HL-60 (cell line): ENCODE results near the gene PEX10.

ENCODE experiments used
- GABPA ChIP-seq: IDR thresholded peaks from 2 replicates; pipeline ENCODE4 v1.6.1; 2012; ENCODE audit warnings: low read depth
- POLR2AphosphoS5 ChIP-seq: IDR thresholded peaks from 2 replicates; pipeline ENCODE4 v1.6.1; 2012; ENCODE audit warnings: low read depth
- SPI1 ChIP-seq: IDR thresholded peaks from 2 replicates; pipeline ENCODE4 v1.6.1; 2012; ENCODE audit warnings: low read depth, mild to moderate bottlenecking, borderline replicate concordance
- TF ChIP-seq, protein P1 (sequence below): IDR thresholded peaks from one replicate; pipeline ENCODE4 v1.5.1; 2011; ENCODE audit warnings: low read length, control low read depth, inconsistent platforms; ENCODE audit not compliant: insufficient read depth
- TF ChIP-seq, protein P2 (sequence below): IDR thresholded peaks from 2 replicates; pipeline ENCODE4 v1.6.1; 2012; ENCODE audit warnings: low read depth; ENCODE audit not compliant: insufficient replicate concordance

- TF ChIP-seq, protein P1, sequence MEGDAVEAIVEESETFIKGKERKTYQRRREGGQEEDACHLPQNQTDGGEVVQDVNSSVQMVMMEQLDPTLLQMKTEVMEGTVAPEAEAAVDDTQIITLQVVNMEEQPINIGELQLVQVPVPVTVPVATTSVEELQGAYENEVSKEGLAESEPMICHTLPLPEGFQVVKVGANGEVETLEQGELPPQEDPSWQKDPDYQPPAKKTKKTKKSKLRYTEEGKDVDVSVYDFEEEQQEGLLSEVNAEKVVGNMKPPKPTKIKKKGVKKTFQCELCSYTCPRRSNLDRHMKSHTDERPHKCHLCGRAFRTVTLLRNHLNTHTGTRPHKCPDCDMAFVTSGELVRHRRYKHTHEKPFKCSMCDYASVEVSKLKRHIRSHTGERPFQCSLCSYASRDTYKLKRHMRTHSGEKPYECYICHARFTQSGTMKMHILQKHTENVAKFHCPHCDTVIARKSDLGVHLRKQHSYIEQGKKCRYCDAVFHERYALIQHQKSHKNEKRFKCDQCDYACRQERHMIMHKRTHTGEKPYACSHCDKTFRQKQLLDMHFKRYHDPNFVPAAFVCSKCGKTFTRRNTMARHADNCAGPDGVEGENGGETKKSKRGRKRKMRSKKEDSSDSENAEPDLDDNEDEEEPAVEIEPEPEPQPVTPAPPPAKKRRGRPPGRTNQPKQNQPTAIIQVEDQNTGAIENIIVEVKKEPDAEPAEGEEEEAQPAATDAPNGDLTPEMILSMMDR, result no peak
- TF ChIP-seq, protein P2, sequence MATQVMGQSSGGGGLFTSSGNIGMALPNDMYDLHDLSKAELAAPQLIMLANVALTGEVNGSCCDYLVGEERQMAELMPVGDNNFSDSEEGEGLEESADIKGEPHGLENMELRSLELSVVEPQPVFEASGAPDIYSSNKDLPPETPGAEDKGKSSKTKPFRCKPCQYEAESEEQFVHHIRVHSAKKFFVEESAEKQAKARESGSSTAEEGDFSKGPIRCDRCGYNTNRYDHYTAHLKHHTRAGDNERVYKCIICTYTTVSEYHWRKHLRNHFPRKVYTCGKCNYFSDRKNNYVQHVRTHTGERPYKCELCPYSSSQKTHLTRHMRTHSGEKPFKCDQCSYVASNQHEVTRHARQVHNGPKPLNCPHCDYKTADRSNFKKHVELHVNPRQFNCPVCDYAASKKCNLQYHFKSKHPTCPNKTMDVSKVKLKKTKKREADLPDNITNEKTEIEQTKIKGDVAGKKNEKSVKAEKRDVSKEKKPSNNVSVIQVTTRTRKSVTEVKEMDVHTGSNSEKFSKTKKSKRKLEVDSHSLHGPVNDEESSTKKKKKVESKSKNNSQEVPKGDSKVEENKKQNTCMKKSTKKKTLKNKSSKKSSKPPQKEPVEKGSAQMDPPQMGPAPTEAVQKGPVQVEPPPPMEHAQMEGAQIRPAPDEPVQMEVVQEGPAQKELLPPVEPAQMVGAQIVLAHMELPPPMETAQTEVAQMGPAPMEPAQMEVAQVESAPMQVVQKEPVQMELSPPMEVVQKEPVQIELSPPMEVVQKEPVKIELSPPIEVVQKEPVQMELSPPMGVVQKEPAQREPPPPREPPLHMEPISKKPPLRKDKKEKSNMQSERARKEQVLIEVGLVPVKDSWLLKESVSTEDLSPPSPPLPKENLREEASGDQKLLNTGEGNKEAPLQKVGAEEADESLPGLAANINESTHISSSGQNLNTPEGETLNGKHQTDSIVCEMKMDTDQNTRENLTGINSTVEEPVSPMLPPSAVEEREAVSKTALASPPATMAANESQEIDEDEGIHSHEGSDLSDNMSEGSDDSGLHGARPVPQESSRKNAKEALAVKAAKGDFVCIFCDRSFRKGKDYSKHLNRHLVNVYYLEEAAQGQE, result no peak
- no peak for TF ChIP-seq POLR2AphosphoS5
- TF ChIP-seq SPI1, result no peak
- TF ChIP-seq GABPA, result no peak
These were observed 11.8 kb downstream of the PEX10 start for GRCh38 chr1:2400576-2400909.
